ENCODE results near the gene ARHGAP18. TPM values are rescaled to one million over a fixed set of nuclear protein-coding genes. Genes with fewer than 3 reads are reported as not detected.

Gene ARHGAP18
- total RNA-seq, 1 experiment from 2014 or later = 2.4 TPM

- no peaks in the 10 kb centered on the region for H3K9me3 Mint-ChIP-seq
- Histone ChIP-seq H3K4me1 (ENCODE audit: insufficient read depth, low read length) (peaks cover 3% of the 10 kb centered on the region; the same call in 1 of the 2 replicates), H3K79me1 (ENCODE audit: insufficient read depth, low read depth, low read length, poor library complexity, severe bottlenecking) (no peaks in the 10 kb centered on the region), H3K23ac (ENCODE audit: insufficient read length, low read depth, low read length) (no peak overlapping the region), H3K18ac (ENCODE audit: insufficient read length, low read depth, low read length) (no peak overlapping the region), H4K20me1 (ENCODE audit: control insufficient read depth, insufficient read depth, insufficient read length) (no peaks in the 10 kb centered on the region), H3K27ac (ENCODE audit: insufficient read length, low read depth, low read length) (no peak overlapping the region), H3K9me3 (ENCODE audit: control insufficient read depth, low read depth, low read length) (no peaks in the 10 kb centered on the region), H3K14ac (ENCODE audit: insufficient read depth, low read length) (no peak overlapping the region), H3K23me2 (ENCODE audit: insufficient read length, low read depth, low read length, poor library complexity, severe bottlenecking) (no peaks in the 10 kb centered on the region), H3K4me2 (ENCODE audit: insufficient read depth, insufficient read length, low read length) (no peak overlapping the region), H4K8ac (replicated peaks; ENCODE audit: insufficient read length, low read depth, low read length) (no peak overlapping the region), H3K56ac (ENCODE audit: insufficient read length, low read depth, low read length) (no peak overlapping the region), H3K79me2 (ENCODE audit: insufficient read depth, low read length) (no peaks in the 10 kb centered on the region), H4K91ac (ENCODE audit: insufficient read length, low read depth, low read length) (no peak overlapping the region), H2AK5ac (ENCODE audit: insufficient read length, low read length) (no peak overlapping the region), H3K9ac (ENCODE audit: extremely low read depth, insufficient read length, low read length) (no peak overlapping the region), H3K4ac (ENCODE audit: low read depth, low read length) (no peak overlapping the region), H2BK5ac (ENCODE audit: insufficient read length, low read length) (no peak overlapping the region), H2AFZ (ENCODE audit: low read length) (no peak overlapping the region), H2BK12ac (ENCODE audit: insufficient read length, low read depth, low read length) (no peak overlapping the region), H3T11ph (ENCODE audit: low read length) (no peak overlapping the region), H3K27me3 (ENCODE audit: insufficient read depth, low read length) (no peaks in the 10 kb centered on the region), H4K5ac (ENCODE audit: insufficient read length, low read depth, low read length) (no peak overlapping the region), H2BK15ac (ENCODE audit: low read depth, low read length) (no peak overlapping the region), H2BK20ac (ENCODE audit: low read depth, low read length, poor library complexity, severe bottlenecking) (no peak overlapping the region), H2BK120ac (ENCODE audit: low read depth, low read length, poor library complexity, severe bottlenecking) (no peak overlapping the region)
- no peaks in the 10 kb centered on the region for H3K27me3 Mint-ChIP-seq (ENCODE audit: low read depth)
- H3K4me1 Mint-ChIP-seq = peaks cover 21 to 23% of the 10 kb centered on the region in 2 experiments
- H3K36me3 Mint-ChIP-seq (ENCODE audit: insufficient read depth in 1 of 3, low read depth in 3 of 3) = no peaks in the 10 kb centered on the region
- H3K27ac Mint-ChIP-seq = peak overlapping the region in 1 of 3 experiments; percentile 23; a peak in 1 of 7 replicates
- no peak overlapping the region for H3K4me3 Mint-ChIP-seq
- TF ChIP-seq CTCF (conservative IDR thresholded peaks at IDR 0.05) = no peak
- no CpG with 5 or more reads among the region's 7 CpGs for WGBS (ENCODE audit: extremely low coverage, insufficient read length, low lambda C conversion rate)
- DNase-seq = no peak
Observed at GRCh38 chr6:129686941-129687627, 22.9 kb downstream of the ARHGAP18 start.
